H9 (cell line): Measurements from ENCODE around the gene ODC1. TPM values are rescaled to one million over a fixed set of nuclear protein-coding genes. Genes with fewer than 3 reads are reported as not detected.

Experiments used
- DNase-seq: peaks from one replicate; pipeline ENCODE4 v3.0.0-alpha.2; 2017
- H2AFZ ChIP-seq: one replicate; pipeline ENCODE4 v1.6.1; 2013; ENCODE audit warnings: mild to moderate bottlenecking, low read length, control low read depth, moderate library complexity
- H2AK5ac ChIP-seq: 2 replicates; pipeline ENCODE4 v1.6.1; 2013; ENCODE audit warnings: low read length, control low read depth, mixed read lengths; ENCODE audit not compliant: insufficient read length
- H2BK120ac ChIP-seq: one replicate; pipeline ENCODE4 v1.6.1; 2013; ENCODE audit warnings: low read depth, mild to moderate bottlenecking, low read length, control low read depth, inconsistent platforms; ENCODE audit not compliant: poor library complexity, severe bottlenecking
- H2BK12ac ChIP-seq: 2 replicates; pipeline ENCODE4 v1.6.1; 2013; ENCODE audit warnings: low read length, control low read depth, mixed read lengths, low read depth; ENCODE audit not compliant: insufficient read length
- H2BK15ac ChIP-seq: 2 replicates; pipeline ENCODE4 v1.6.1; 2013; ENCODE audit warnings: low read depth, low read length, control low read depth
- H2BK20ac ChIP-seq: one replicate; pipeline ENCODE4 v1.6.1; 2013; ENCODE audit warnings: low read depth, mild to moderate bottlenecking, low read length, control low read depth, inconsistent platforms; ENCODE audit not compliant: poor library complexity, severe bottlenecking
- H2BK5ac ChIP-seq: 2 replicates; pipeline ENCODE4 v1.6.1; 2013; ENCODE audit warnings: low read length, control low read depth, mixed read lengths; ENCODE audit not compliant: insufficient read length
- H3K14ac ChIP-seq: 2 replicates; pipeline ENCODE4 v1.6.1; 2013; ENCODE audit warnings: low read length, control low read depth; ENCODE audit not compliant: insufficient read depth
- H3K18ac ChIP-seq: 2 replicates; pipeline ENCODE4 v1.6.1; 2013; ENCODE audit warnings: low read depth, mild to moderate bottlenecking, mixed read lengths, low read length, control low read depth; ENCODE audit not compliant: insufficient read length
- H3K23ac ChIP-seq: 2 replicates; pipeline ENCODE4 v1.6.1; 2013; ENCODE audit warnings: low read length, control low read depth, mixed read lengths, low read depth; ENCODE audit not compliant: insufficient read length
- H3K23me2 ChIP-seq: 2 replicates; pipeline ENCODE4 v1.6.1; 2013; ENCODE audit warnings: low read depth, mild to moderate bottlenecking, mixed read lengths, low read length, control low read depth; ENCODE audit not compliant: insufficient read length, poor library complexity, severe bottlenecking
- H3K27ac ChIP-seq: 2 replicates; pipeline ENCODE4 v1.5.1; 2013; ENCODE audit warnings: low read length, control low read depth, mixed read lengths, low read depth; ENCODE audit not compliant: insufficient read length
- H3K27me3 ChIP-seq: 2 replicates; pipeline ENCODE4 v1.6.1; 2013; ENCODE audit warnings: low read length, control low read depth, inconsistent platforms; ENCODE audit not compliant: insufficient read depth
- H3K4ac ChIP-seq: 2 replicates; pipeline ENCODE4 v1.6.1; 2013; ENCODE audit warnings: low read depth, mild to moderate bottlenecking, control low read depth, inconsistent platforms, low read length, moderate library complexity
- H3K4me1 ChIP-seq: 2 replicates; pipeline ENCODE4 v1.6.1; 2013; ENCODE audit warnings: low read length, control low read depth, inconsistent platforms; ENCODE audit not compliant: insufficient read depth
- H3K4me2 ChIP-seq: 2 replicates; pipeline ENCODE4 v1.6.1; 2013; ENCODE audit warnings: low read length, control low read depth, mixed read lengths; ENCODE audit not compliant: insufficient read length, insufficient read depth
- H3K56ac ChIP-seq: 2 replicates; pipeline ENCODE4 v1.6.1; 2013; ENCODE audit warnings: low read depth, mild to moderate bottlenecking, mixed read lengths, low read length, control low read depth; ENCODE audit not compliant: insufficient read length
- H3K79me1 ChIP-seq: 2 replicates; pipeline ENCODE4 v1.6.1; 2013; ENCODE audit warnings: low read depth, mild to moderate bottlenecking, moderate library complexity, low read length, control low read depth, inconsistent platforms; ENCODE audit not compliant: insufficient read depth, poor library complexity, severe bottlenecking
- H3K79me2 ChIP-seq: 2 replicates; pipeline ENCODE4 v1.6.1; 2013; ENCODE audit warnings: low read length, control low read depth, inconsistent platforms; ENCODE audit not compliant: insufficient read depth
- H3K9ac ChIP-seq: 2 replicates; pipeline ENCODE4 v1.6.1; 2013; ENCODE audit warnings: low read length, control low read depth, mixed read lengths; ENCODE audit not compliant: insufficient read length; ENCODE audit errors: extremely low read depth
- H3K9me3 ChIP-seq: one replicate; pipeline ENCODE4 v1.6.1; 2013; ENCODE audit warnings: low read depth, low read length, inconsistent platforms; ENCODE audit not compliant: control insufficient read depth
- H3T11ph ChIP-seq: one replicate; pipeline ENCODE4 v1.6.1; 2013; ENCODE audit warnings: mild to moderate bottlenecking, low read length, control low read depth, inconsistent platforms
- H4K20me1 ChIP-seq: one replicate; pipeline ENCODE4 v1.6.1; 2013; ENCODE audit not compliant: control insufficient read depth, insufficient read length, insufficient read depth
- H4K5ac ChIP-seq: 2 replicates; pipeline ENCODE4 v1.6.1; 2013; ENCODE audit warnings: low read depth, mild to moderate bottlenecking, mixed read lengths, low read length, control low read depth; ENCODE audit not compliant: insufficient read length
- H4K8ac ChIP-seq: replicated peaks from 2 replicates; pipeline ENCODE4 v1.6.1; 2013; ENCODE audit warnings: low read length, control low read depth, mixed read lengths, low read depth; ENCODE audit not compliant: insufficient read length
- H4K91ac ChIP-seq: 2 replicates; pipeline ENCODE4 v1.6.1; 2013; ENCODE audit warnings: low read depth, mild to moderate bottlenecking, moderate library complexity, mixed read lengths, low read length, control low read depth; ENCODE audit not compliant: insufficient read length
- H3K27ac Mint-ChIP-seq, 3 experiments: 2 replicates in 2 of 3; 3 replicates in 1 of 3; pipeline ENCODE4 v1.8.0; 2020 to 2021; ENCODE audit warnings: mixed read lengths in 3 of 3, mild to moderate bottlenecking in 1 of 3, moderate library complexity in 1 of 3
- H3K27me3 Mint-ChIP-seq: 2 replicates; pipeline ENCODE4 v1.8.0; 2021; ENCODE audit warnings: low read depth, mild to moderate bottlenecking, moderate library complexity, mixed read lengths
- H3K36me3 Mint-ChIP-seq, 3 experiments: 2 replicates in 2 of 3; 3 replicates in 1 of 3; pipeline ENCODE4 v1.8.0; 2020 to 2021; ENCODE audit warnings: low read depth in 3 of 3, mixed read lengths in 3 of 3; ENCODE audit not compliant: insufficient read depth in 1 of 3
- H3K4me1 Mint-ChIP-seq, 2 experiments: 2 replicates each; pipeline ENCODE4 v1.8.0; 2020; ENCODE audit warnings: mixed read lengths in 2 of 2
- H3K4me3 Mint-ChIP-seq, 2 experiments: 2 replicates in 1 of 2; 3 replicates in 1 of 2; pipeline ENCODE4 v1.8.0; 2020 to 2021; ENCODE audit warnings: mild to moderate bottlenecking in 2 of 2, mixed read lengths in 2 of 2, moderate library complexity in 1 of 2
- H3K9me3 Mint-ChIP-seq, 2 experiments: 2 replicates in 1 of 2; 3 replicates in 1 of 2; pipeline ENCODE4 v1.8.0; 2020; ENCODE audit warnings: mild to moderate bottlenecking in 2 of 2, mixed read lengths in 2 of 2, moderate library complexity in 1 of 2
- CTCF ChIP-seq: fragments of 200-600 bp; sonication (generic); conservative IDR thresholded peaks from 3 replicates; pipeline ENCODE4 v1.8.0; 2021; ENCODE audit warnings: antibody characterized with exemption, mild to moderate bottlenecking
- WGBS: extraction: QIAGEN DNeasy Blood & Tissue Kit; methylation state at CpG from one replicate; pipeline ENCODE4 v1.1.7; 2013; ENCODE audit warnings: missing lambda C conversion rate, low lambda C conversion rate, mixed read lengths; ENCODE audit not compliant: insufficient read length; ENCODE audit errors: extremely low coverage; 5-methylcytosine and 5-hydroxymethylcytosine counted together
- total RNA-seq: library from RNA; stranded (reverse); gene quantifications from 2 replicates; pipeline ENCODE4 v1.2.1, GENCODE V29; 2021

Gene ODC1
- total RNA-seq, 1 experiment from 2014 or later = 48.3 TPM

- WGBS = no CpG with 5 or more reads among the region's 4 CpGs
- H3K9ac ChIP-seq = no peak overlapping the region
These were observed 50.2 kb downstream of the ODC1 start for GRCh38 chr2:10397878-10398277.

More at GRCh38 chr2:10397878-10398277, 50.2 kb downstream of the ODC1 start:
- Histone ChIP-seq H2BK5ac (no peak overlapping the region), H2BK120ac (no peak overlapping the region), H3K23ac (no peak overlapping the region), H2BK15ac (no peak overlapping the region), H3T11ph (no peak overlapping the region), H3K18ac (no peak overlapping the region), H4K5ac (no peak overlapping the region), H3K79me1 (no peaks in the 10 kb centered on the region), H3K4ac (no peak overlapping the region), H3K56ac (no peak overlapping the region), H2BK12ac (no peak overlapping the region), H4K20me1 (no peaks in the 10 kb centered on the region), H3K79me2 (no peaks in the 10 kb centered on the region), H2AK5ac (no peak overlapping the region), H3K4me2 (no peak overlapping the region), H4K8ac (no peak overlapping the region), H2AFZ (no peak overlapping the region), H4K91ac (no peak overlapping the region), H3K9me3 (no peaks in the 10 kb centered on the region), H2BK20ac (no peak overlapping the region), H3K14ac (no peak overlapping the region), H3K27ac (no peak overlapping the region), H3K4me1 (0 out of 2 replicates have a peak, but pooled peaks cover under 1% of the 10 kb centered on the region), H3K23me2 (no peaks in the 10 kb centered on the region), H3K27me3 (no peaks in the 10 kb centered on the region)
- H3K9me3 Mint-ChIP-seq = peaks cover 3 to 12% of the 10 kb centered on the region in 2 experiments
- peaks cover 15% of the 10 kb centered on the region in 2 experiments for H3K4me1 Mint-ChIP-seq
- H3K36me3 Mint-ChIP-seq = peaks cover 0 to 12% (median 9%) of the 10 kb centered on the region in 3 experiments; a peak in 5 of 7 replicates
- no peak for DNase-seq
- 0 out of 7 replicates have a peak overlapping the region, but pooled peaks of 1 of the 3 experiments have one; percentile 67 for H3K27ac Mint-ChIP-seq
- TF ChIP-seq CTCF = no peak
- H3K4me3 Mint-ChIP-seq = no peak overlapping the region
- peaks cover 2% of the 10 kb centered on the region for H3K27me3 Mint-ChIP-seq
